ENCODE measurements around the gene KRTAP7-1. TPM values are rescaled to one million over a fixed set of nuclear protein-coding genes. Genes with fewer than 3 reads are reported as not detected.
A peak's percentile ranks its signal among the peaks of the same experiment; 100 is the strongest.

The KRTAP7-1 gene
- polyA plus RNA-seq, 1 of the 3 experiments (the other 2 are of a cell fraction), result not detected

GRCh38 chr21:30831194-30831765 is 1.7 kb upstream of the KRTAP7-1 start:
- DNase-seq, result peak; percentile 21
- Histone ChIP-seq H3K9me2 (no peaks in the 10 kb centered on the region), H3K79me2 (ENCODE audit: insufficient read depth) (no peaks in the 10 kb centered on the region), H3K27me3 (ENCODE audit: insufficient read depth) (no peaks in the 10 kb centered on the region), H3K4me1 (ENCODE audit: control insufficient read depth in 1 of 2, insufficient read depth in 2 of 2, low read depth in 1 of 2, low read length in 1 of 2) (no peaks in the 10 kb centered on the region), H3K4me2 (no peak overlapping the region), H3F3A (replicated peaks; ENCODE audit: insufficient read depth) (no peaks in the 10 kb centered on the region), H3K36me3 (replicated peaks in 1 of 2; ENCODE audit: control insufficient read depth in 1 of 2, insufficient read depth in 2 of 2, low read length in 1 of 2) (no peaks in the 10 kb centered on the region), H3K4me3 (ENCODE audit: low read depth in 2 of 2, low read length in 1 of 2) (no peak overlapping the region; a peak in 1 of 4 replicates), H4K20me1 (ENCODE audit: insufficient read depth) (no peaks in the 10 kb centered on the region), H3K9ac (no peak overlapping the region), H3K27ac (ENCODE audit: low read depth in 2 of 2, low read length in 1 of 2) (no peak overlapping the region), H3K9me3 (no peaks in the 10 kb centered on the region), H2AFZ (ENCODE audit: low read depth) (no peak overlapping the region)
- CTCF ChIA-PET, result interaction anchor here (0.7 to 1.2 kb wide), 4 partner anchors 42 to 259 kb away, joined by 3 read pairs; no protein-coding TSS in a partner anchor
- POLR2A ChIA-PET, result no interaction called here
- WGBS (ENCODE audit: low lambda C conversion rate), result 9% methylated on average over 6 of the region's 6 CpGs
- peak; percentile 25; the same call in 1 of the 2 replicates for TF ChIP-seq SMC3 (IDR thresholded peaks at IDR 0.05; ENCODE audit: low read depth, low read length)
- peak; percentile 58 for TF ChIP-seq CTCF (IDR thresholded peaks at IDR 0.05)
- TF ChIP-seq CHD2 (IDR thresholded peaks at IDR 0.05; ENCODE audit: low read length, partially characterized antibody), result no peak
- peak; percentile 43 for TF ChIP-seq RAD21 (IDR thresholded peaks at IDR 0.05; ENCODE audit: low read length)
- TF ChIP-seq, protein P1, sequence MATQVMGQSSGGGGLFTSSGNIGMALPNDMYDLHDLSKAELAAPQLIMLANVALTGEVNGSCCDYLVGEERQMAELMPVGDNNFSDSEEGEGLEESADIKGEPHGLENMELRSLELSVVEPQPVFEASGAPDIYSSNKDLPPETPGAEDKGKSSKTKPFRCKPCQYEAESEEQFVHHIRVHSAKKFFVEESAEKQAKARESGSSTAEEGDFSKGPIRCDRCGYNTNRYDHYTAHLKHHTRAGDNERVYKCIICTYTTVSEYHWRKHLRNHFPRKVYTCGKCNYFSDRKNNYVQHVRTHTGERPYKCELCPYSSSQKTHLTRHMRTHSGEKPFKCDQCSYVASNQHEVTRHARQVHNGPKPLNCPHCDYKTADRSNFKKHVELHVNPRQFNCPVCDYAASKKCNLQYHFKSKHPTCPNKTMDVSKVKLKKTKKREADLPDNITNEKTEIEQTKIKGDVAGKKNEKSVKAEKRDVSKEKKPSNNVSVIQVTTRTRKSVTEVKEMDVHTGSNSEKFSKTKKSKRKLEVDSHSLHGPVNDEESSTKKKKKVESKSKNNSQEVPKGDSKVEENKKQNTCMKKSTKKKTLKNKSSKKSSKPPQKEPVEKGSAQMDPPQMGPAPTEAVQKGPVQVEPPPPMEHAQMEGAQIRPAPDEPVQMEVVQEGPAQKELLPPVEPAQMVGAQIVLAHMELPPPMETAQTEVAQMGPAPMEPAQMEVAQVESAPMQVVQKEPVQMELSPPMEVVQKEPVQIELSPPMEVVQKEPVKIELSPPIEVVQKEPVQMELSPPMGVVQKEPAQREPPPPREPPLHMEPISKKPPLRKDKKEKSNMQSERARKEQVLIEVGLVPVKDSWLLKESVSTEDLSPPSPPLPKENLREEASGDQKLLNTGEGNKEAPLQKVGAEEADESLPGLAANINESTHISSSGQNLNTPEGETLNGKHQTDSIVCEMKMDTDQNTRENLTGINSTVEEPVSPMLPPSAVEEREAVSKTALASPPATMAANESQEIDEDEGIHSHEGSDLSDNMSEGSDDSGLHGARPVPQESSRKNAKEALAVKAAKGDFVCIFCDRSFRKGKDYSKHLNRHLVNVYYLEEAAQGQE (IDR thresholded peaks at IDR 0.05; ENCODE audit: low read depth, low read length), result no peak

DNA sequence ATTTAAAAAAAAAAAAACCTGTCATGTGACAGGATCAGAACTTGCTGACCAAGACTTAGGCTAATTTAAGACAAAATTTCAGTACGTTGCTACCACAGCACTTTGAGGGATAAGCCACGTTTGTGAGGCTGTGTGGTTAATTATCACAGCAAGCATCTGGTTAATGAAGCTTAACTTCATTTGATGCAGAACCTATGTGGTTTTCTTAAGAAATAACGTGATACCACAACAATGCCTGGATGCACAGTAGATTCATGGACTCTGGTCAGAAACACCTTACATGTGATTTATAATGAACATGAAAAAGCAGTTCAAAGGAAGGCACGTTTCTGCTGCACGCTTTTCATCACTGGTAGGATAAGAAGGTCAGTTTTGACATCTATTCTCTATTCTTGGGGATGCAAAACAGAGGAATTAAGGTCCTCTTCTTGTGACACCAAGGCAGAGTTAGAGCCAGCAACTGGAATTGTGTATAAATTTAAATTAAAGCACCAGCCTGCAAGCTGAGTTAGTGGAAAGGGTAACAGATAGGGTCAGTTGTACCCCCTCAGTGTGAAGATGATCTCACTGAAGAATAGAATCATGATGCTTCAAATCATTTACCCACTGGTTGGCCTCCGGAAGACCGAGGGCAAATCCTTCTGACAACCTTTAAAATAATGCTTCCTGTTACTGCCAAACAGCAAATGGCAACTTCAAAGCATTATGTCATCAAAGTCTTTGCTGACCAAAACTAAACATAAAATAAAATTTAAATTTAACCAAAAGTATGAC is 10.5 kb downstream of the KRTAP7-1 start:
- CTCF ChIA-PET, result no interaction called here
- POLR2A ChIA-PET, result no interaction called here
- H3K27ac ChIP-seq (ENCODE audit: low read depth in 2 of 2, low read length in 1 of 2), result no peak overlapping the region
- no peaks in the 10 kb centered on the region for H3F3A ChIP-seq (replicated peaks; ENCODE audit: insufficient read depth)
- H2AFZ ChIP-seq (ENCODE audit: low read depth), result no peak overlapping the region
- H3K79me2 ChIP-seq (ENCODE audit: insufficient read depth), result no peaks in the 10 kb centered on the region
- H3K4me2 ChIP-seq, result no peak overlapping the region
- H3K36me3 ChIP-seq (replicated peaks in 1 of 2; ENCODE audit: control insufficient read depth in 1 of 2, insufficient read depth in 2 of 2, low read length in 1 of 2), result no peaks in the 10 kb centered on the region
- H4K20me1 ChIP-seq (ENCODE audit: insufficient read depth), result no peaks in the 10 kb centered on the region
- TF ChIP-seq MAX (IDR thresholded peaks at IDR 0.05; ENCODE audit: low read depth) (no peak), ELF1 (IDR thresholded peaks at IDR 0.05) (no peak), NRF1 (IDR thresholded peaks at IDR 0.05; ENCODE audit: low read depth, low read length) (no peak), EZH2phosphoT487 (IDR thresholded peaks at IDR 0.05; ENCODE audit: borderline replicate concordance, low read depth) (no peak), FOXJ3 (CRISPR knock-in tag; IDR thresholded peaks at IDR 0.05) (no peak), RAD21 (IDR thresholded peaks at IDR 0.05; ENCODE audit: low read length) (no peak), MXI1 (IDR thresholded peaks at IDR 0.05; ENCODE audit: low read depth, low read length) (no peak), TAF1 (IDR thresholded peaks at IDR 0.05; ENCODE audit: borderline replicate concordance, low read depth, low read length) (no peak), PBX3 (IDR thresholded peaks at IDR 0.05) (no peak), NFIC (IDR thresholded peaks at IDR 0.05; ENCODE audit: borderline replicate concordance) (no peak), YY1 (IDR thresholded peaks at IDR 0.05; ENCODE audit: low read depth) (no peak)
- TF ChIP-seq, protein P2, sequence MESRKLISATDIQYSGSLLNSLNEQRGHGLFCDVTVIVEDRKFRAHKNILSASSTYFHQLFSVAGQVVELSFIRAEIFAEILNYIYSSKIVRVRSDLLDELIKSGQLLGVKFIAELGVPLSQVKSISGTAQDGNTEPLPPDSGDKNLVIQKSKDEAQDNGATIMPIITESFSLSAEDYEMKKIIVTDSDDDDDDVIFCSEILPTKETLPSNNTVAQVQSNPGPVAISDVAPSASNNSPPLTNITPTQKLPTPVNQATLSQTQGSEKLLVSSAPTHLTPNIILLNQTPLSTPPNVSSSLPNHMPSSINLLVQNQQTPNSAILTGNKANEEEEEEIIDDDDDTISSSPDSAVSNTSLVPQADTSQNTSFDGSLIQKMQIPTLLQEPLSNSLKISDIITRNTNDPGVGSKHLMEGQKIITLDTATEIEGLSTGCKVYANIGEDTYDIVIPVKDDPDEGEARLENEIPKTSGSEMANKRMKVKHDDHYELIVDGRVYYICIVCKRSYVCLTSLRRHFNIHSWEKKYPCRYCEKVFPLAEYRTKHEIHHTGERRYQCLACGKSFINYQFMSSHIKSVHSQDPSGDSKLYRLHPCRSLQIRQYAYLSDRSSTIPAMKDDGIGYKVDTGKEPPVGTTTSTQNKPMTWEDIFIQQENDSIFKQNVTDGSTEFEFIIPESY (IDR thresholded peaks at IDR 0.05; ENCODE audit: borderline replicate concordance, low read depth), result no peak
- no peak for DNase-seq
- no peaks in the 10 kb centered on the region; the same call in 1 of the 2 replicates for H3K27me3 ChIP-seq (ENCODE audit: insufficient read depth)
- under 1% methylated on average over 7 of the region's 7 CpGs for WGBS (ENCODE audit: low lambda C conversion rate)
- no peaks in the 10 kb centered on the region for H3K9me3 ChIP-seq
- H3K4me1 ChIP-seq (ENCODE audit: control insufficient read depth in 1 of 2, insufficient read depth in 2 of 2, low read depth in 1 of 2, low read length in 1 of 2), result no peaks in the 10 kb centered on the region
- H3K4me3 ChIP-seq (ENCODE audit: low read depth in 2 of 2, low read length in 1 of 2), result no peak overlapping the region
- no peaks in the 10 kb centered on the region for H3K9me2 ChIP-seq
- no peak overlapping the region for H3K9ac ChIP-seq

Data from SK-N-SH (cell line).